Measurements from ENCODE around the gene CACNA2D3.

The CACNA2D3 gene

GRCh38 chr3:54954521-54954920, 832.2 kb downstream of the CACNA2D3 start:
- TF ChIP-seq SIN3A (IDR thresholded peaks at IDR 0.05; ENCODE audit: borderline replicate concordance, insufficient read depth, low read length) (no peak), FOXP2 (optimal IDR thresholded peaks at IDR 0.05; ENCODE audit: borderline replicate concordance, extremely low read depth, extremely low read length, insufficient read depth) (no peak), POLR2AphosphoS5 (IDR thresholded peaks at IDR 0.05; ENCODE audit: low read depth, low read length) (no peak), TAF1 (IDR thresholded peaks at IDR 0.05; ENCODE audit: borderline replicate concordance, insufficient read depth, low read length) (no peak), REST (IDR thresholded peaks at IDR 0.05; ENCODE audit: insufficient read depth in 1 of 2, low read depth in 2 of 2, low read length in 2 of 2) (no peak)

- TF ChIP-seq TAF1 (IDR thresholded peaks at IDR 0.05; ENCODE audit: borderline replicate concordance, insufficient read depth, low read length) (no peak), FOXP2 (optimal IDR thresholded peaks at IDR 0.05; ENCODE audit: borderline replicate concordance, extremely low read depth, extremely low read length, insufficient read depth) (no peak), REST (IDR thresholded peaks at IDR 0.05; ENCODE audit: insufficient read depth in 1 of 2, low read depth in 2 of 2, low read length in 2 of 2) (no peak), SIN3A (IDR thresholded peaks at IDR 0.05; ENCODE audit: borderline replicate concordance, insufficient read depth, low read length) (no peak), POLR2AphosphoS5 (IDR thresholded peaks at IDR 0.05; ENCODE audit: low read depth, low read length) (no peak)
Observed at GRCh38 chr3:54955496-54955895, 833.1 kb downstream of the CACNA2D3 start.

- TF ChIP-seq POLR2AphosphoS5 (IDR thresholded peaks at IDR 0.05; ENCODE audit: low read depth, low read length) (no peak), FOXP2 (optimal IDR thresholded peaks at IDR 0.05; ENCODE audit: borderline replicate concordance, extremely low read depth, extremely low read length, insufficient read depth) (no peak), SIN3A (IDR thresholded peaks at IDR 0.05; ENCODE audit: borderline replicate concordance, insufficient read depth, low read length) (no peak), REST (IDR thresholded peaks at IDR 0.05; ENCODE audit: insufficient read depth in 1 of 2, low read depth in 2 of 2, low read length in 2 of 2) (no peak)
Observed at GRCh38 chr3:54955941-54956340, 833.6 kb downstream of the CACNA2D3 start.

GRCh38 chr3:54957711-54958110, 835.4 kb downstream of the CACNA2D3 start:
- TF ChIP-seq TAF1 (IDR thresholded peaks at IDR 0.05; ENCODE audit: borderline replicate concordance, insufficient read depth, low read length) (no peak), SIN3A (IDR thresholded peaks at IDR 0.05; ENCODE audit: borderline replicate concordance, insufficient read depth, low read length) (no peak), POLR2AphosphoS5 (IDR thresholded peaks at IDR 0.05; ENCODE audit: low read depth, low read length) (no peak), REST (IDR thresholded peaks at IDR 0.05; ENCODE audit: insufficient read depth in 1 of 2, low read depth in 2 of 2, low read length in 2 of 2) (no peak), FOXP2 (optimal IDR thresholded peaks at IDR 0.05; ENCODE audit: borderline replicate concordance, extremely low read depth, extremely low read length, insufficient read depth) (no peak)

- TF ChIP-seq SIN3A (IDR thresholded peaks at IDR 0.05; ENCODE audit: borderline replicate concordance, insufficient read depth, low read length) (no peak), REST (IDR thresholded peaks at IDR 0.05; ENCODE audit: insufficient read depth in 1 of 2, low read depth in 2 of 2, low read length in 2 of 2) (no peak), FOXP2 (optimal IDR thresholded peaks at IDR 0.05; ENCODE audit: borderline replicate concordance, extremely low read depth, extremely low read length, insufficient read depth) (no peak), POLR2AphosphoS5 (IDR thresholded peaks at IDR 0.05; ENCODE audit: low read depth, low read length) (no peak), TAF1 (IDR thresholded peaks at IDR 0.05; ENCODE audit: borderline replicate concordance, insufficient read depth, low read length) (no peak)
Observed at GRCh38 chr3:54960082-54960481, 837.7 kb downstream of the CACNA2D3 start.
